Measurements from ENCODE around the gene KCNH4. TPM values are rescaled to one million over a fixed set of nuclear protein-coding genes. Genes with fewer than 3 reads are reported as not detected.
A peak's percentile ranks its signal among the peaks of the same experiment; 100 is the strongest.
"Not testable (repeated sequence)": the region's sequence is repeated elsewhere in the genome, so short reads cannot be mapped to it uniquely, and the experiment has no call there.

The KCNH4 gene
- total RNA-seq, 1 experiment from 2014 or later = 0.24 TPM

GRCh38 chr17:42224651-42225050 is 43.7 kb upstream of the KCNH4 start:
- ATAC-seq = no peak
- no peaks in the 10 kb centered on the region for H3K4me1 Mint-ChIP-seq
- H3K9me3 Mint-ChIP-seq = no peaks in the 10 kb centered on the region
- no peaks in the 10 kb centered on the region for H3K27me3 Mint-ChIP-seq (ENCODE audit: low read depth)
- POLR2A ChIA-PET = no interaction called here
- CTCF ChIA-PET = interaction anchor here (1.2 kb wide), 1 partner anchor 16 kb away, joined by 3 read pairs; no protein-coding TSS in a partner anchor
- no peak for TF ChIP-seq CBFB (CRISPR knock-in tag; IDR thresholded peaks at IDR 0.05; ENCODE audit: low read depth)
- TF ChIP-seq ZNF281 (CRISPR knock-in tag; IDR thresholded peaks at IDR 0.05) = no peak
- no peak for TF ChIP-seq RELA (CRISPR knock-in tag; IDR thresholded peaks at IDR 0.05; ENCODE audit: borderline replicate concordance)
- no peak for TF ChIP-seq SP1 (CRISPR knock-in tag; conservative IDR thresholded peaks at IDR 0.05)
- no peak for TF ChIP-seq ZNF232 (CRISPR knock-in tag; IDR thresholded peaks at IDR 0.05)
- H3K36me3 Mint-ChIP-seq = peaks cover 17% of the 10 kb centered on the region; the same call in 1 of the 2 replicates
- DNase-seq (ENCODE audit: low spot score) = no peak
- H3K4me3 Mint-ChIP-seq = no peak overlapping the region
- no peak overlapping the region for H3K27ac Mint-ChIP-seq

- Mint-ChIP-seq H3K27ac (no peak overlapping the region), H3K27me3 (ENCODE audit: low read depth) (no peaks in the 10 kb centered on the region), H3K36me3 (peaks cover 25% of the 10 kb centered on the region), H3K4me3 (no peak overlapping the region), H3K4me1 (no peaks in the 10 kb centered on the region), H3K9me3 (no peaks in the 10 kb centered on the region)
- peak; percentile 59; the same call in 1 of the 2 replicates for TF ChIP-seq CTCF (IDR thresholded peaks at IDR 0.05)
- TF ChIP-seq GABPB1 (CRISPR knock-in tag; IDR thresholded peaks at IDR 0.05) = 0 out of 2 replicates have a peak, but pooled peaks have one; percentile 27
- no peak for TF ChIP-seq EMX1 (CRISPR knock-in tag; IDR thresholded peaks at IDR 0.05)
- POLR2A ChIA-PET = interaction anchor here (1.1 to 1.5 kb wide), 3 partner anchors 54 to 200 kb away, joined by 3 to 4 read pairs (median 4); no protein-coding TSS in a partner anchor
- CTCF ChIA-PET = interaction anchor here (0.6 to 2.5 kb wide), 96 partner anchors 10 to 487 kb away, joined by 3 to 69 read pairs (median 5); partner anchors contain the start of genes CAVIN1, GHDC, HCRT and HSPB9
- DNase-seq (ENCODE audit: low spot score) = peak; percentile 61
- peak; percentile 93 for ATAC-seq
Observed at GRCh38 chr17:42221886-42222745, 41.2 kb upstream of the KCNH4 start.

DNA sequence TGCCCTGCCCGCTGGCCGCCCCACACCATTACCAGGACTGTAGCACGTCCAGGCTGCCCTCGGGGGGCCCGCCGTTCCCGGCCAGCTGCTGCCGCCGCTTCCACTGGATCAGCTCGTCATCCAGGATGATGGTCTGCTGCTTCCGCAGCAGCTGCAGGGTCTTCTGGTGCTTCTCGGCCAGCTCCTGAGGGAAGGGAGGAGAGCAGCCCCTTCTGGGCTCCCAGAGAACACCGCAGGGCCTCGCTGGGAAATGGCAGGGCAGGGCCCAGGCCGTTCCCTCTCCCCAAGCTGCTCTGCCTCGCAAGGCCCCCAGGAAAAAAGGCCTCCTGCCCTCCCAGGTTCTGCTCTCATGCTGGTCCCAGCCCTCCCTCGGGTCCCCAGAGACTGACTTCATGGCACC is 38.3 kb upstream of the KCNH4 start:
- H3K27ac Mint-ChIP-seq; H3K4me1 Mint-ChIP-seq; H3K4me3 Mint-ChIP-seq; H3K9me3 Mint-ChIP-seq; CTCF ChIA-PET; H3K27me3 Mint-ChIP-seq (ENCODE audit: low read depth); POLR2A ChIA-PET; DNase-seq (ENCODE audit: low spot score): not testable (repeated sequence)
- ATAC-seq = peak; percentile 35; the same call in 1 of the 2 replicates
- peaks cover 34% of the 10 kb centered on the region for H3K36me3 Mint-ChIP-seq

- Mint-ChIP-seq H3K36me3 (peaks cover 46% of the 10 kb centered on the region), H3K4me1 (no peaks in the 10 kb centered on the region), H3K27ac (no peak overlapping the region), H3K27me3 (ENCODE audit: low read depth) (no peaks in the 10 kb centered on the region), H3K9me3 (no peaks in the 10 kb centered on the region), H3K4me3 (no peak overlapping the region)
- ChIA-PET POLR2A (no interaction called here), CTCF (interaction anchor here (1.2 to 3.3 kb wide), 2 partner anchors 8 to 20 kb away, joined by 3 to 21 read pairs; partner anchors contain the start of gene GHDC)
- DNase-seq (ENCODE audit: low spot score) (no peak), ATAC-seq (no peak)
- TF ChIP-seq ZNF263 (CRISPR knock-in tag; IDR thresholded peaks at IDR 0.05; ENCODE audit: low read depth) (no peak), CREM (CRISPR knock-in tag; IDR thresholded peaks at IDR 0.05) (no peak), ZBTB21 (CRISPR knock-in tag; IDR thresholded peaks at IDR 0.05; ENCODE audit: borderline replicate concordance) (no peak), SP1 (CRISPR knock-in tag; conservative IDR thresholded peaks at IDR 0.05) (no peak), ZNF232 (CRISPR knock-in tag; IDR thresholded peaks at IDR 0.05) (no peak), JAZF1 (CRISPR knock-in tag; IDR thresholded peaks at IDR 0.05) (no peak), PRRX2 (CRISPR knock-in tag; IDR thresholded peaks at IDR 0.05) (no peak), ERG (CRISPR knock-in tag; IDR thresholded peaks at IDR 0.05) (no peak)
- TF ChIP-seq, protein P1, sequence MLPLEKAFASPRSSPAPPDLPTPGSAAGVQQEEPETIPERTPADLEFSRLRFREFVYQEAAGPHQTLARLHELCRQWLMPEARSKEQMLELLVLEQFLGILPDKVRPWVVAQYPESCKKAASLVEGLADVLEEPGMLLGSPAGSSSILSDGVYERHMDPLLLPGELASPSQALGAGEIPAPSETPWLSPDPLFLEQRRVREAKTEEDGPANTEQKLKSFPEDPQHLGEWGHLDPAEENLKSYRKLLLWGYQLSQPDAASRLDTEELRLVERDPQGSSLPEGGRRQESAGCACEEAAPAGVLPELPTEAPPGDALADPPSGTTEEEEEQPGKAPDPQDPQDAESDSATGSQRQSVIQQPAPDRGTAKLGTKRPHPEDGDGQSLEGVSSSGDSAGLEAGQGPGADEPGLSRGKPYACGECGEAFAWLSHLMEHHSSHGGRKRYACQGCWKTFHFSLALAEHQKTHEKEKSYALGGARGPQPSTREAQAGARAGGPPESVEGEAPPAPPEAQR (CRISPR knock-in tag; IDR thresholded peaks at IDR 0.05) = no peak
- TF ChIP-seq, protein P2, sequence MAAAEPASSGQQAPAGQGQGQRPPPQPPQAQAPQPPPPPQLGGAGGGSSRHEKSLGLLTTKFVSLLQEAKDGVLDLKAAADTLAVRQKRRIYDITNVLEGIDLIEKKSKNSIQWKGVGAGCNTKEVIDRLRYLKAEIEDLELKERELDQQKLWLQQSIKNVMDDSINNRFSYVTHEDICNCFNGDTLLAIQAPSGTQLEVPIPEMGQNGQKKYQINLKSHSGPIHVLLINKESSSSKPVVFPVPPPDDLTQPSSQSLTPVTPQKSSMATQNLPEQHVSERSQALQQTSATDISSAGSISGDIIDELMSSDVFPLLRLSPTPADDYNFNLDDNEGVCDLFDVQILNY (CRISPR knock-in tag; IDR thresholded peaks at IDR 0.05) = no peak
- TF ChIP-seq, protein P3, sequence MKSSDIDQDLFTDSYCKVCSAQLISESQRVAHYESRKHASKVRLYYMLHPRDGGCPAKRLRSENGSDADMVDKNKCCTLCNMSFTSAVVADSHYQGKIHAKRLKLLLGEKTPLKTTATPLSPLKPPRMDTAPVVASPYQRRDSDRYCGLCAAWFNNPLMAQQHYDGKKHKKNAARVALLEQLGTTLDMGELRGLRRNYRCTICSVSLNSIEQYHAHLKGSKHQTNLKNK (CRISPR knock-in tag; IDR thresholded peaks at IDR 0.05) = no peak
- TF ChIP-seq, protein P4, sequence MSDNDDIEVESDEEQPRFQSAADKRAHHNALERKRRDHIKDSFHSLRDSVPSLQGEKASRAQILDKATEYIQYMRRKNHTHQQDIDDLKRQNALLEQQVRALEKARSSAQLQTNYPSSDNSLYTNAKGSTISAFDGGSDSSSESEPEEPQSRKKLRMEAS (CRISPR knock-in tag; IDR thresholded peaks at IDR 0.05) = no peak
Observed at GRCh38 chr17:42214156-42214555, 33.2 kb upstream of the KCNH4 start.

Measured in WTC11 (cell line).